Esophagus muscularis mucosa (tissue), 3 donors: ENCODE data around the gene CREM.

Source experiments
- POLR2A ChIP-seq: fragments of 450-650 bp; IDR thresholded peaks from one replicate; pipeline ENCODE4 v1.6.1; 2017; ENCODE audit warnings: antibody characterized with exemption, moderate library complexity, mild to moderate bottlenecking, low read depth
- TF ChIP-seq, protein P1 (sequence below), 3 experiments: fragments of 200-600 bp in 2 of 3; fragments of 450-650 bp in 1 of 3; sonication (generic) in 2 of 3; IDR thresholded peaks; one replicate each; pipeline ENCODE4 v1.5.1; 2017 to 2019; ENCODE audit warnings: antibody characterized with exemption in 3 of 3, mild to moderate bottlenecking in 2 of 3, moderate library complexity in 1 of 3

DNA sequence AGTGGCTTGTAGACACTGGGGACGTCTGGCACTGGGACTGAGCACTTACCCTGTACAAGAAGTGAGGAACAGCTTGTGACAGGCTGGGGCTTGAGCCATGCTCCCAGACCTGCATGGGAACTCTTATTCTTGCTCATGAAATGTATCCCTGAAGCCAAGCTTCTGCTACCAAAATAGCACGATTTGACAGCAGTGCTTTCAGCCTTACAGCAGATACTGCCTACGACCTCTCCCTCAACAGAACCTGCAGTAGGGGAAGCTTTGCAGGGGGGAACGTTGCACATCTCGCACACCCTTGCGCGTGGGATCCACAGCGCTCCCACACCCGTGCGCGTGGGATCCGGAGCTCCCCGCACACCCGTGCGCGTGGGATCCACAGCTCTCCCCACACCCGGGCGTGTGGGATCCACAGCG lies 88.0 kb downstream of the CREM start:
- TF ChIP-seq, protein P1, sequence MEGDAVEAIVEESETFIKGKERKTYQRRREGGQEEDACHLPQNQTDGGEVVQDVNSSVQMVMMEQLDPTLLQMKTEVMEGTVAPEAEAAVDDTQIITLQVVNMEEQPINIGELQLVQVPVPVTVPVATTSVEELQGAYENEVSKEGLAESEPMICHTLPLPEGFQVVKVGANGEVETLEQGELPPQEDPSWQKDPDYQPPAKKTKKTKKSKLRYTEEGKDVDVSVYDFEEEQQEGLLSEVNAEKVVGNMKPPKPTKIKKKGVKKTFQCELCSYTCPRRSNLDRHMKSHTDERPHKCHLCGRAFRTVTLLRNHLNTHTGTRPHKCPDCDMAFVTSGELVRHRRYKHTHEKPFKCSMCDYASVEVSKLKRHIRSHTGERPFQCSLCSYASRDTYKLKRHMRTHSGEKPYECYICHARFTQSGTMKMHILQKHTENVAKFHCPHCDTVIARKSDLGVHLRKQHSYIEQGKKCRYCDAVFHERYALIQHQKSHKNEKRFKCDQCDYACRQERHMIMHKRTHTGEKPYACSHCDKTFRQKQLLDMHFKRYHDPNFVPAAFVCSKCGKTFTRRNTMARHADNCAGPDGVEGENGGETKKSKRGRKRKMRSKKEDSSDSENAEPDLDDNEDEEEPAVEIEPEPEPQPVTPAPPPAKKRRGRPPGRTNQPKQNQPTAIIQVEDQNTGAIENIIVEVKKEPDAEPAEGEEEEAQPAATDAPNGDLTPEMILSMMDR (IDR thresholded peaks at IDR 0.05), result no peak
- TF ChIP-seq POLR2A, result no peak
